Gastrocnemius medialis (tissue), 4 donors: Measurements from ENCODE around the gene SZRD1. TPM values are rescaled to one million over a fixed set of nuclear protein-coding genes. Genes with fewer than 3 reads are reported as not detected.
"Not testable (repeated sequence)": the region's sequence is repeated elsewhere in the genome, so short reads cannot be mapped to it uniquely, and the experiment has no call there.

Source experiments
- ATAC-seq, 2 donors: fragments of 150-250 bp; one replicate each; pipeline ENCODE4 v1.9.1; 2016
- DNase-seq, 2 donors: peaks; one replicate each; pipeline ENCODE4 v3.0.0-alpha.2; 2019
- H3K27ac ChIP-seq, 4 donors: fragments of 200-600 bp; sonication (generic); 1 replicate in 1 of 4; 2 replicates in 3 of 4; pipeline ENCODE4 v1.5.1; 2016 to 2018; ENCODE audit warnings: mild to moderate bottlenecking in 2 of 4, moderate library complexity in 1 of 4
- H3K27me3 ChIP-seq, 3 donors: fragments of 200-600 bp; sonication (generic) in 2 of 3; 1 replicate in 1 of 3; 2 replicates in 2 of 3; pipeline versions ENCODE4 v1.5.1 to v1.6.0; 2016 to 2019; ENCODE audit warnings: mild to moderate bottlenecking in 1 of 3, moderate library complexity in 1 of 3
- H3K36me3 ChIP-seq, 2 donors: fragments of 200-600 bp; sonication (generic) in 1 of 2; one replicate each; pipeline ENCODE4 v1.5.1; 2017 to 2018
- H3K4me1 ChIP-seq, 2 donors: fragments of 200-600 bp; sonication (generic) in 1 of 2; one replicate each; pipeline ENCODE4 v1.5.1; 2016 to 2017; ENCODE audit warnings: mild to moderate bottlenecking in 2 of 2
- H3K4me3 ChIP-seq, 4 donors: fragments of 200-600 bp; sonication (generic) in 3 of 4; 1 replicate in 1 of 4; 2 replicates in 3 of 4; pipeline ENCODE4 v1.5.1; 2016 to 2019; ENCODE audit warnings: mild to moderate bottlenecking in 2 of 4
- H3K9me3 ChIP-seq, 3 donors: fragments of 200-600 bp; sonication (generic) in 2 of 3; 1 replicate in 1 of 3; 2 replicates in 2 of 3; pipeline ENCODE4 v1.5.1; 2016 to 2019
- CTCF ChIP-seq, 5 experiments: fragments of 450-650 bp in 3 of 5; fragments of 200-600 bp in 2 of 5; sonication (generic) in 2 of 5; IDR thresholded peaks in 4 of 5; conservative IDR thresholded peaks in 1 of 5; 1 replicate in 4 of 5; 2 replicates in 1 of 5; pipeline ENCODE4 v1.5.1; 2016 to 2019; ENCODE audit warnings: antibody characterized with exemption in 5 of 5, mild to moderate bottlenecking in 3 of 5, moderate library complexity in 3 of 5
- POLR2A ChIP-seq, 2 donors: fragments of 450-650 bp; IDR thresholded peaks; one replicate each; pipeline ENCODE4 v1.6.1; 2017; ENCODE audit warnings: antibody characterized with exemption in 2 of 2, mild to moderate bottlenecking in 2 of 2, moderate library complexity in 2 of 2
- in situ Hi-C, 4 donors: fragments of 200-750 bp; cut with MboI; loops; one replicate each; pipeline versions ENCODE4 v1.15.0 to v1.8.0; 2017; ENCODE audit warnings: low sequenced_read_pairs in 4 of 4
- intact Hi-C: fragments of 100-400 bp; cut with DNase I; formaldehyde crosslinking; loops from one replicate; pipeline ENCODE4 v1.15.1; 2023; ENCODE audit warnings: low total_unique reads
- total RNA-seq, 4 donors: library from RNA; depleted of rRNA; stranded (reverse); fragments of >200 nt; gene quantifications; one replicate each; pipeline versions ENCODE4 v1.1.0 to v1.2.3, GENCODE V29; 2016

Gene SZRD1
- total RNA-seq, 4 donors from 2014 or later: 44.1 to 102 (median 83.1) TPM

DNA sequence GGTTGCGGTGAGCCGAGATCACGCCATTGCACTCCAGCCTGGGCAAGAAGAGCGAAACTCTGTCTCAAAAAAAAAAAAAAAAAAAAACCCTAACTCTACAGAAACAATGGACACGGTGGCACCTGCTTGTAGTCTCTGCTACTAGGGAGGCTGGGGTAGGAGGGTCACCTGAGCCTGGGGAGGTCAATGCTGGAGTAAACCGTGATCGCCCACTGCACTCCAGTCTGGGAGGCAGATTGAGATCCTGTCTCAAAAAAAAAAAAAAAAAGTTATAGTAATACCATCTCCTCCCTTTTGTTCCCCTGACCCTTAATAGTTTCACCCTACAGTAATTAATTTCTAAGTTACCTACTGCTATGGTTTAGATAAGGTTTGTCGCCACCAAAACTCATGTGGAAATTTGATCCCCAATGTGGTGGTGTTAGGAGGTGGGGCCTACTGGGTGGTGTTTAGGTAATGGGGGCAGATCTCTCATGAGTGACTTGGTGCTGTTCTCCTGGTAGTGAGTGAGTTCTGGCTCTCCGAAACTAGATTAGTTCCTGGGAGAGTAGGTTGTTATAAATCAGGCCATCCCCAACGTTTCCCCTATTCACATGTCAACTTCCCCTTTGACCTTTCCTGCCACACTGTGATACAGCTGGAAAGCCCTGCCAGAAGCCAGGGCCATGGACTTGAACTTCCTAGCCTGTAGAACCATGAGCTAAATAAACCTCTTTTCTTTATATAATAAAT, 24.5 kb upstream of the SZRD1 start:
- no peak overlapping the region for H3K4me3 ChIP-seq
- peaks cover 23 to 38% of the 10 kb centered on the region in 2 donors for H3K4me1 ChIP-seq
- peak overlapping the region; percentile 3 to 59 (median 58) for H3K27ac ChIP-seq
- no peak for ATAC-seq
- H3K9me3 ChIP-seq: no peaks in the 10 kb centered on the region
- DNase-seq: no peak
- intact Hi-C loops: no loop called here
- in situ Hi-C loops: no loop called here
- no peaks in the 10 kb centered on the region for H3K36me3 ChIP-seq
- no peaks in the 10 kb centered on the region for H3K27me3 ChIP-seq
- TF ChIP-seq CTCF (IDR thresholded peaks at IDR 0.05 in 4 of 5, conservative IDR thresholded peaks at IDR 0.05 in 1 of 5): no peak
- no peak for TF ChIP-seq POLR2A (IDR thresholded peaks at IDR 0.05)

DNA sequence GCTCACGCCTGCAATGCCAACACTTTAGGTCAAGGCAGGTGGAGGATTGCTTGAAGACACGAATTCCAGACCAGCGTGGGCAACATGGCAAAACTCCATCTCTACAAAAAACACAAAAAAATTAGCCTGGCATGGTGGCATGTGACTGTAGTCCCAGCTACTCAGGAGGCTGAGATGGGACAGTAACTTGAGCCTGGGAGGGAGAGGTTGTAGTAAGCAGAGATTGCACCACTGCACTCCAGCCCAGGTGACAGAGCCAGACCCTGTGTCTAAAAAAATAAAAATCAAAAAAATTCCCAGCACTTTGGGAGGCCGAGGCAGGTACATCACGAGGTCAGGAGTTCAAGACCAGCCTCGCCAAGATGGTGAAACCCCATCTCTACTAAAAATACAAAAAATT, 23.8 kb upstream of the SZRD1 start:
- H3K4me3 ChIP-seq, H3K36me3 ChIP-seq, intact Hi-C loops, in situ Hi-C loops, H3K27me3 ChIP-seq, H3K9me3 ChIP-seq: not testable (repeated sequence)
- Histone ChIP-seq H3K27ac (peak overlapping the region; percentile 3 to 59 (median 58)), H3K4me1 (peaks cover 25 to 40% of the 10 kb centered on the region in 2 donors)
- DNase-seq (peak in 1 of 2 donors; percentile 34), ATAC-seq (peak; percentile 73 to 83)

- intact Hi-C loops (no loop called here), in situ Hi-C loops (no loop called here)
- TF ChIP-seq POLR2A (IDR thresholded peaks at IDR 0.05): no peak
- no peak for TF ChIP-seq CTCF (IDR thresholded peaks at IDR 0.05 in 4 of 5, conservative IDR thresholded peaks at IDR 0.05 in 1 of 5)
- no peak overlapping the region for H3K4me3 ChIP-seq
- peaks cover 34 to 44% of the 10 kb centered on the region in 2 donors for H3K4me1 ChIP-seq
- ATAC-seq (peak in 1 of 2 donors; percentile 29), DNase-seq (no peak)
- H3K27me3 ChIP-seq: no peaks in the 10 kb centered on the region
- H3K36me3 ChIP-seq: no peaks in the 10 kb centered on the region
- H3K27ac ChIP-seq: peak overlapping the region; percentile 42 to 99 (median 60)
- H3K9me3 ChIP-seq: no peaks in the 10 kb centered on the region
Measured at GRCh38 chr1:16348414-16349182, 18.4 kb upstream of the SZRD1 start.

GRCh38 chr1:16349847-16350406, 17.1 kb upstream of the SZRD1 start:
- in situ Hi-C loops (loop anchor here (10.0 to 25.0 kb wide), 4 partner anchors 55 to 263 kb away; partner anchors contain the start of gene CPLANE2 (in 2 of the 4)), intact Hi-C loops (loop anchor here (5.0 kb wide), 2 partner anchors 63 to 113 kb away; partner anchors contain the start of gene CPLANE2)
- Histone ChIP-seq H3K4me3 (no peak overlapping the region), H3K9me3 (no peaks in the 10 kb centered on the region), H3K36me3 (no peaks in the 10 kb centered on the region), H3K27ac (peak overlapping the region; percentile 25 to 99 (median 68)), H3K4me1 (peaks cover 34 to 41% of the 10 kb centered on the region in 2 donors), H3K27me3 (no peaks in the 10 kb centered on the region)
- no peak for DNase-seq
- no peak for TF ChIP-seq POLR2A (IDR thresholded peaks at IDR 0.05)
- TF ChIP-seq CTCF (IDR thresholded peaks at IDR 0.05 in 4 of 5, conservative IDR thresholded peaks at IDR 0.05 in 1 of 5): no peak
- ATAC-seq: no peak
